GM10248 (cell line): ENCODE measurements around the gene TMC6.

Experiments used
- CTCF ChIA-PET: fragments of 300-600 bp; sonication (Branson Sonifier 250); formaldehyde crosslinking; extraction: SDS; loops from one replicate; lab custom pipeline; 2021; ENCODE audit warnings: antibody characterized with exemption; lab: Yijun Ruan, JAX
- POLR2A ChIA-PET: fragments of 350-650 bp; sonication (Branson Sonifier 250); formaldehyde crosslinking; extraction: SDS; loops from one replicate; lab custom pipeline; 2020; ENCODE audit warnings: antibody characterized with exemption; lab: Yijun Ruan, JAX
- DNase-seq: peaks from one replicate; pipeline ENCODE4 v3.0.0; 2012; ENCODE audit errors: extremely low spot score
- TF ChIP-seq, protein P1 (sequence below): IDR thresholded peaks from 2 replicates; pipeline ENCODE4 v1.5.1; 2012; ENCODE audit warnings: mild to moderate bottlenecking, low read depth; ENCODE audit errors: extremely low read depth, missing control alignments, control extremely low read depth

Gene TMC6

DNA sequence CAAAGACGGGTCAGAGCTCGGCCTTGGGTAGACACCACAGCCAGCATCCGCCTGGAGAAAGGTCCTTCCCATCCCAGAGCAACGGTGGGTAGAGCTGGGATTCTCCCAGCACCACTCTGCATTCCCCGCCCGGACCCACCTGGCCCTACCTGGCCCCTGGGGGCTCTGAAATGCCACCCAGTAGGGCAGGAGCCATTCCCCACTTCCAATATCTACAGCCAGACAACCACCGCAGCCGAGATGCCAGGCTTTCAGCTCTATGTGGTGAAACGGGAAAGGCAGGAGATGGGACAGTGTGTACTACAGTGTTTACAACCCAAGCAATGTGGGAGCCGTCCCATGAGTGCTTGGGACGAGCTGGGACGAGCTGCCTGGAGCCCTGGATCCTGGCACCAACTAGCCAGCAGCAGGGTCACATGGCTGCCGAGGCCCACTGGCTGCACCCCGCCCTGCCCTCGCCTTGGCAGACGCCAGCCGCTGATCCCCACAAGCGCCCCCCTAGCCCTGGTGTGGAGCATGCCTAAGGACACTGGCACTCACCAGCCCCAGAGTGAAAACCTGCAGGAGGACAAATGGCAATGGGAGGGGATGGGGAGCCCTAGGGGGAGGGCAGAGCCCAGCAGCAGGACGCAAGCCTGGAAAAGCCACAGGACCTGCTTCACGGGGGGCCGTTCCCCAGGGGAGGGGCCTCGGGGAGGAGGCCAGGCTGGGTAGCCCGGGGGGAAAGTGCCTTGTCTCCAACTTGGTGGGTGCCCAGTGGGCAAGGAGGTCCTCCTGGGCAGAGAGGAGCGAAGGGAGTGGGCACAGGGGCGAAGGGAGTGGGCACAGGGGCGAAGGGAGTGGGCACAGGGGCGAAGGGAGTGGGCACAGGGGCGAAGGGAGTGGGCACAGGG lies 13.5 kb downstream of the TMC6 start:
- ChIA-PET POLR2A (no interaction called here), CTCF (interaction anchor here (1.1 to 4.6 kb wide), 7 partner anchors 10 to 136 kb away, joined by 3 to 24 read pairs (median 5); no protein-coding TSS in a partner anchor)
- no peak for DNase-seq

DNA sequence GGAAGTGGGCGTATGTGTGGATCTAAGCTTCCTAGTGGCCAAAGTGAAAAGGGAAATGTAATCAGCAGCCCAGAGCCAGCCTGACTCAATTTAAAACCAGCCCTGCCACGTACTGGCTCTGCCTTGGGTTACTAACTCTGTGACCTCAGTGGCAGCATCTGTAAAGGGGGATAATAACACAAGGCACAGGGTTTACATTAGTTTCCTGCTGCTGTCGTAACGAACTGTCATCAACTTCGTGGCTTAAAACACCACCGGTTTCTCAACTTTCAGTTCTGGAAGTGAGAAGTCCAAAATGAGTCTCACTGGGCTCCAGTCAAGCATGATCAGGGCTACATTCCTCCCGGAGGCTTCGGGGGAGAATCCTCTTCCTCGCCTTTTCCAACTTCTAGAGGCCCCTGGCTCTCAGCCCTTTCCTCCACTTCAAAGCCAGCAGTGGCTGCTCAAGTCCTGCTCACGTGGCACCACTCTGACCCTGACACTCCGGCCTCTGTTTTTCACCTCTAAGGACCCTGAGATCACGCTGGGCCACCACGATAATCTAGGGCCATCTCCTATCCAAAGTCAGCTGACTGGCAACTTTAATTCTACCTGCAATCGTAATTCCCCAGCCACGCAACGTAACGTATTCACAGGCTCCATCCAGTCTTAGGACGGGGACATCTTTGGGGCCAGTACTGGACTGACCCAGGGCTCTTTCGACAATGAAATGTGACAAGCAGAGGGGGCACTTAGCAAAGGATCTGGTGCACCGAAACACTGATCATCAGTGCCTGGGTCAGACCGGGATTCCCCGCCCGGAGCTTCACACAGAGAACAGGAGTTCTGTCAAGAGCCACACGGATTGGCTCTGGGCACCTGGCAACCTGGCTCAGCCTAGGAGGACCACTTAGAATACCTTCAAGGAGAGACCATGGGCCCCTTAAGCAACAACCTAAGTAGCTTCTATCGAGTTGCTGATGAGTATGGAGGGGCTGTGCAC lies 14.5 kb downstream of the TMC6 start:
- ChIA-PET CTCF (interaction anchor here (0.8 to 4.6 kb wide), 15 partner anchors 11 to 191 kb away, joined by 3 to 24 read pairs (median 5); no protein-coding TSS in a partner anchor), POLR2A (no interaction called here)
- no peak for DNase-seq
- TF ChIP-seq, protein P1, sequence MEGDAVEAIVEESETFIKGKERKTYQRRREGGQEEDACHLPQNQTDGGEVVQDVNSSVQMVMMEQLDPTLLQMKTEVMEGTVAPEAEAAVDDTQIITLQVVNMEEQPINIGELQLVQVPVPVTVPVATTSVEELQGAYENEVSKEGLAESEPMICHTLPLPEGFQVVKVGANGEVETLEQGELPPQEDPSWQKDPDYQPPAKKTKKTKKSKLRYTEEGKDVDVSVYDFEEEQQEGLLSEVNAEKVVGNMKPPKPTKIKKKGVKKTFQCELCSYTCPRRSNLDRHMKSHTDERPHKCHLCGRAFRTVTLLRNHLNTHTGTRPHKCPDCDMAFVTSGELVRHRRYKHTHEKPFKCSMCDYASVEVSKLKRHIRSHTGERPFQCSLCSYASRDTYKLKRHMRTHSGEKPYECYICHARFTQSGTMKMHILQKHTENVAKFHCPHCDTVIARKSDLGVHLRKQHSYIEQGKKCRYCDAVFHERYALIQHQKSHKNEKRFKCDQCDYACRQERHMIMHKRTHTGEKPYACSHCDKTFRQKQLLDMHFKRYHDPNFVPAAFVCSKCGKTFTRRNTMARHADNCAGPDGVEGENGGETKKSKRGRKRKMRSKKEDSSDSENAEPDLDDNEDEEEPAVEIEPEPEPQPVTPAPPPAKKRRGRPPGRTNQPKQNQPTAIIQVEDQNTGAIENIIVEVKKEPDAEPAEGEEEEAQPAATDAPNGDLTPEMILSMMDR = no peak

More for the DNA sequence above, 13.5 kb downstream of the TMC6 start:
- TF ChIP-seq, protein P1 = no peak

DNA sequence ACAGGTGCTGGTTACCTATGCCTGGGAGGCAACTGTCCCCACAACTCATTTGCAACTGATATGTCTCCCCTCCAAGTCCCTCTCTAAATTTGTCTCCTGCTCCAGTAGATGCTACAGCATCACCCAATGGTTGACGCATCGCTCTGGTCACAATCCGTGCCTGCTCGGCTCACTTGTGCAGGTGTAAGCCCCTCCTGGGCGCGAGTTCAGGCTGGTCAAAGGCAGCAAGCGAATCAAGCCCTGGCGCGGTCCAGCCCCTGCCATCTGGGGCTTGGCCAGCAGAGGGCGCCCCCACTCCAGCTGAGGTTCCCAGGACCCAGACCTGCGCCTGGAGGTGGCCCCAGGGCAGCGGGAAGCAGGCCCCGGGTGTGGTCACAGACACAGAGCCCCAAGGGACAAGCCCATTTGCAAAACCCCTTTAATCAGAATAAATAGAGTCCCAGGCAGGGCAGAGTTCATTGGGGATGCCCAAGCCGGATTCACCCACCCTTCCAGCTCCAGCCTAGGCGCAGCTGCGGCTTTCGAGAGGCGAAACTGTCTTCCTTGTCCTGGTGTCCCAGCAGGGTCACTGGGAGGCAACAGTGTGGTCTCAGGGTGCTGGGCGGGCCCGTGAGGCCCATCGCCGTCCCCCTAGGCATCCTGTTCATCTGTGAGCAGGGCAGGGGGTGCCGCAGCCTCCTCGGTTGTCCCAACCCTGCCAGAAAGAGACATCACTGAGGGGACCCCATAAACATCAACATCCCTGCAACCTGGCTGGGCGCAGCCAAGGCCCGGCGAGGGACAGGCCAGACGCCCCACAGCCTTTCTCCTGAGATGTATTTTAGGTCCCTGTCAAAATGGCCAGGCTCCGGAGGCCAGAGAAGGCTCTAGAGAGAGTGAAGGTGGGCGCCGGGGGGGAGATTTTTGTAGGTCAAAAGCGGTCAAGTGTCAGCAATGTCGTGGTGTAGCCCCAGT lies 15.8 kb downstream of the TMC6 start:
- peak; percentile 89 for DNase-seq
- CTCF ChIA-PET = interaction anchor here (0.7 to 4.6 kb wide), 18 partner anchors 13 to 192 kb away, joined by 3 to 24 read pairs (median 4); partner anchors contain the start of gene SYNGR2
- POLR2A ChIA-PET = interaction anchor here (0.6 kb wide), 2 partner anchors 40 to 672 kb away, joined by 4 to 5 read pairs; no protein-coding TSS in a partner anchor
- TF ChIP-seq, protein P1 = peak; percentile 97

DNA sequence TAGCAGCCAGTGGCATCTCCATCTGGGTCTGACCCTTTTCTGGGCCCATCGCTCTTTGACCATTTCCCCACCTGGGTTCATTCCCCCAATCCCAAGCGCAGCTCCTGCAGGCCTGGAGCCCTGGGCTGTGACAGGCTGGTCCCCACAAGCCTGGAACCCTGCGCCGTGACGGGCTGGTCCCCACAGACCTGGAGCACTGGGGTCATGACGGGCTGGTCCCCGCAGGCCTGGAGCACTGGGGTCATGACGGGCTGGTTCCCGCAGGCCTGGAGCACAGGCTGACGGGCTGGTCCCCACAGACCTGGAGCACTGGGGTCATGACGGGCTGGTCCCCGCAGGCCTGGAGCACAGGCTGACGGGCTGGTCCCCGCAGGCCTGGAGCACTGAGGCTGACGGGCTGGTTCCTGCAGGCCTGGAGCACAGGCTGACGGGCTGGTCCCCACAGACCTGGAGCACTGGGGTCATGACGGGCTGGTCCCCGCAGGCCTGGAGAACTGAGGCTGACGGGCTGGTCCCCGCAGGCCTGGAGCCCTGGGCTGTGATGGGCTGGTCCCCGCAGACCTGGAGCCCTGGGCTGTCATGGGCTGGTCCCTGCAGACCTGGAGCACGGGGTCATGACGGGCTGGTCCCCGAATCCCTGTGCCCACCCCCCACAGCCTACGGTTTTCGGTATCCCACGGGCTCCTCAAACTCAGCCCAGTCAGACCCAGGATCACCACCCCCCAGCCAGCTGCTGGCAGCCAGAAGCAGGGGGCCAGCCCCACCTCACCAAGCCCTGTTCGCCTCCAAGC lies 16.6 kb downstream of the TMC6 start:
- ChIA-PET CTCF (interaction anchor here (0.7 to 4.6 kb wide), 14 partner anchors 14 to 139 kb away, joined by 3 to 24 read pairs (median 4); partner anchors contain the start of gene SYNGR2), POLR2A (interaction anchor here (0.6 kb wide), 1 partner anchor 673 kb away, joined by 4 read pairs; no protein-coding TSS in a partner anchor)
- TF ChIP-seq, protein P1 = no peak
- no peak for DNase-seq
